ENCODE results near the gene ISG20.

GRCh38 chr15:88649286-88649733 lies 10.5 kb downstream of the ISG20 start:
- TF ChIP-seq, protein P1, sequence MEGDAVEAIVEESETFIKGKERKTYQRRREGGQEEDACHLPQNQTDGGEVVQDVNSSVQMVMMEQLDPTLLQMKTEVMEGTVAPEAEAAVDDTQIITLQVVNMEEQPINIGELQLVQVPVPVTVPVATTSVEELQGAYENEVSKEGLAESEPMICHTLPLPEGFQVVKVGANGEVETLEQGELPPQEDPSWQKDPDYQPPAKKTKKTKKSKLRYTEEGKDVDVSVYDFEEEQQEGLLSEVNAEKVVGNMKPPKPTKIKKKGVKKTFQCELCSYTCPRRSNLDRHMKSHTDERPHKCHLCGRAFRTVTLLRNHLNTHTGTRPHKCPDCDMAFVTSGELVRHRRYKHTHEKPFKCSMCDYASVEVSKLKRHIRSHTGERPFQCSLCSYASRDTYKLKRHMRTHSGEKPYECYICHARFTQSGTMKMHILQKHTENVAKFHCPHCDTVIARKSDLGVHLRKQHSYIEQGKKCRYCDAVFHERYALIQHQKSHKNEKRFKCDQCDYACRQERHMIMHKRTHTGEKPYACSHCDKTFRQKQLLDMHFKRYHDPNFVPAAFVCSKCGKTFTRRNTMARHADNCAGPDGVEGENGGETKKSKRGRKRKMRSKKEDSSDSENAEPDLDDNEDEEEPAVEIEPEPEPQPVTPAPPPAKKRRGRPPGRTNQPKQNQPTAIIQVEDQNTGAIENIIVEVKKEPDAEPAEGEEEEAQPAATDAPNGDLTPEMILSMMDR (IDR thresholded peaks at IDR 0.05; ENCODE audit: low read depth, low read length, poor library complexity, severe bottlenecking) = no peak
- no peak for TF ChIP-seq EZH2phosphoT487 (IDR thresholded peaks at IDR 0.05; ENCODE audit: borderline replicate concordance, low read length)
